Progenitor cell of endocrine pancreas (in vitro differentiated cells): ENCODE measurements around the gene SLC25A53. TPM values are rescaled to one million over a fixed set of nuclear protein-coding genes. Genes with fewer than 3 reads are reported as not detected.

Experiments used
- DNase-seq: peaks from one replicate; pipeline ENCODE4 v3.0.0; 2021; ENCODE audit warnings: low spot score; ENCODE audit not compliant: unreplicated experiment
- H3K27ac Mint-ChIP-seq: 2 replicates; pipeline ENCODE4 v1.8.0; 2021; ENCODE audit warnings: mild to moderate bottlenecking, moderate library complexity, mixed read lengths
- H3K27me3 Mint-ChIP-seq: 2 replicates; pipeline ENCODE4 v1.8.0; 2021; ENCODE audit warnings: mixed read lengths
- H3K36me3 Mint-ChIP-seq: 2 replicates; pipeline ENCODE4 v1.8.0; 2022; ENCODE audit warnings: mixed read lengths; ENCODE audit not compliant: insufficient read depth
- H3K4me1 Mint-ChIP-seq: 2 replicates; pipeline ENCODE4 v1.8.0; 2021; ENCODE audit warnings: low read depth, mixed read lengths
- H3K4me3 Mint-ChIP-seq: 2 replicates; pipeline ENCODE4 v1.8.0; 2021; ENCODE audit warnings: low read depth, mild to moderate bottlenecking, moderate library complexity, mixed read lengths
- H3K9me3 Mint-ChIP-seq: 2 replicates; pipeline ENCODE4 v1.8.0; 2021; ENCODE audit warnings: low read depth, mixed read lengths
- CTCF ChIP-seq: fragments of 200-600 bp; sonication (generic); IDR thresholded peaks from one replicate; pipeline ENCODE4 v1.5.0; 2021; ENCODE audit warnings: antibody characterized with exemption, mild to moderate bottlenecking; ENCODE audit not compliant: unreplicated experiment
- total RNA-seq: library from RNA; stranded (reverse); gene quantifications from 2 replicates; pipeline ENCODE4 v1.2.1, GENCODE V29; 2021

Gene SLC25A53
- total RNA-seq, 1 donor from 2014 or later = 10.0 TPM

- Mint-ChIP-seq H3K36me3 (peaks cover 5% of the 10 kb centered on the region), H3K9me3 (no peaks in the 10 kb centered on the region), H3K4me3 (no peak overlapping the region), H3K4me1 (no peaks in the 10 kb centered on the region), H3K27ac (no peak overlapping the region), H3K27me3 (no peaks in the 10 kb centered on the region)
- no peak for DNase-seq
- TF ChIP-seq CTCF = no peak
Observed at GRCh38 chrX:104189837-104190236, 33.0 kb upstream of the SLC25A53 start.

GRCh38 chrX:104187931-104188330 lies 31.1 kb upstream of the SLC25A53 start:
- Mint-ChIP-seq H3K36me3 (peaks cover 9% of the 10 kb centered on the region), H3K27me3 (no peaks in the 10 kb centered on the region), H3K9me3 (peaks cover 6% of the 10 kb centered on the region), H3K27ac (no peak overlapping the region), H3K4me1 (no peaks in the 10 kb centered on the region), H3K4me3 (no peak overlapping the region)
- no peak for DNase-seq
- no peak for TF ChIP-seq CTCF

GRCh38 chrX:104183685-104184084 lies 26.9 kb upstream of the SLC25A53 start:
- no peak for TF ChIP-seq CTCF
- H3K27me3 Mint-ChIP-seq = no peaks in the 10 kb centered on the region
- peaks cover 19% of the 10 kb centered on the region for H3K9me3 Mint-ChIP-seq
- no peak overlapping the region for H3K27ac Mint-ChIP-seq
- no peak for DNase-seq
- no peaks in the 10 kb centered on the region for H3K4me1 Mint-ChIP-seq
- H3K36me3 Mint-ChIP-seq = peaks cover 12% of the 10 kb centered on the region
- no peak overlapping the region for H3K4me3 Mint-ChIP-seq

- TF ChIP-seq CTCF = no peak
- H3K27me3 Mint-ChIP-seq = no peaks in the 10 kb centered on the region
- no peaks in the 10 kb centered on the region for H3K4me1 Mint-ChIP-seq
- H3K9me3 Mint-ChIP-seq = peaks cover 11% of the 10 kb centered on the region
- H3K4me3 Mint-ChIP-seq = no peak overlapping the region
- no peak overlapping the region for H3K27ac Mint-ChIP-seq
- DNase-seq = no peak
- H3K36me3 Mint-ChIP-seq = peaks cover 13% of the 10 kb centered on the region
Observed at GRCh38 chrX:104173841-104174240, 17.0 kb upstream of the SLC25A53 start.

- Mint-ChIP-seq H3K9me3 (peaks cover 7% of the 10 kb centered on the region), H3K4me3 (no peak overlapping the region)
Observed at GRCh38 chrX:104172788-104173187, 16.0 kb upstream of the SLC25A53 start.

More at GRCh38 chrX:104172788-104173187, 16.0 kb upstream of the SLC25A53 start:
- no peak for DNase-seq
- Mint-ChIP-seq H3K4me1 (peaks cover 7% of the 10 kb centered on the region), H3K27ac (no peak overlapping the region), H3K27me3 (no peaks in the 10 kb centered on the region), H3K36me3 (peaks cover 8% of the 10 kb centered on the region)
- no peak for TF ChIP-seq CTCF
